Common myeloid progenitor, CD34-positive (primary cell): Measurements from ENCODE around the gene MAP3K6.
A peak's percentile ranks its signal among the peaks of the same experiment; 100 is the strongest.

ENCODE experiments used
- CTCF ChIA-PET: fragments of 350-600 bp; sonication (Branson Sonifier 250); formaldehyde crosslinking; loops from one replicate; lab custom pipeline; 2021; ENCODE audit warnings: antibody characterized with exemption; lab: Charles Lee
- POLR2A ChIA-PET: fragments of 350-600 bp; sonication (Branson Sonifier 250); formaldehyde crosslinking; loops from one replicate; lab custom pipeline; 2021; ENCODE audit warnings: antibody characterized with exemption; lab: Charles Lee
- DNase-seq, 3 donors: peaks; one replicate each; pipeline versions ENCODE4 v3.0.0 to v3.0.0-alpha.2; 2013
- H3K27ac ChIP-seq, 2 experiments: 1 replicate in 1 of 2; 2 replicates in 1 of 2; pipeline ENCODE4 v1.7.0; 2013; ENCODE audit warnings: inconsistent platforms in 2 of 2, low read length in 2 of 2, mild to moderate bottlenecking in 2 of 2, low read depth in 1 of 2, moderate library complexity in 1 of 2; ENCODE audit not compliant: severe bottlenecking in 2 of 2, insufficient read depth in 1 of 2, poor library complexity in 1 of 2
- H3K27me3 ChIP-seq, 5 experiments: replicated peaks in 2 of 5; 1 replicate in 3 of 5; 2 replicates in 2 of 5; pipeline versions ENCODE4 v1.6.1 to v1.7.0; 2013; ENCODE audit warnings: low read length in 4 of 5, mild to moderate bottlenecking in 2 of 5, moderate library complexity in 2 of 5, inconsistent platforms in 1 of 5; ENCODE audit not compliant: insufficient read depth in 5 of 5, control insufficient read depth in 4 of 5
- H3K36me3 ChIP-seq, 4 experiments: 1 replicate in 2 of 4; 2 replicates in 2 of 4; pipeline versions ENCODE4 v1.6.1 to v1.7.0; 2013; ENCODE audit warnings: low read length in 3 of 4, control low read depth in 1 of 4, mild to moderate bottlenecking in 1 of 4; ENCODE audit not compliant: control insufficient read depth in 4 of 4, insufficient read depth in 4 of 4
- H3K4me1 ChIP-seq, 4 experiments: 1 replicate in 3 of 4; 2 replicates in 1 of 4; pipeline versions ENCODE4 v1.6.1 to v1.7.1; 2013; ENCODE audit warnings: low read length in 3 of 4, mild to moderate bottlenecking in 3 of 4, control low read depth in 1 of 4, inconsistent platforms in 1 of 4, moderate library complexity in 1 of 4; ENCODE audit not compliant: control insufficient read depth in 4 of 4, insufficient read depth in 4 of 4; ENCODE audit errors: control extremely low read depth in 1 of 4
- H3K4me3 ChIP-seq, 7 experiments: 1 replicate in 4 of 7; 2 replicates in 3 of 7; pipeline versions ENCODE4 v1.5.1 to v1.7.0; 2013; ENCODE audit warnings: mild to moderate bottlenecking in 7 of 7, low read length in 6 of 7, moderate library complexity in 6 of 7, inconsistent platforms in 2 of 7, low read depth in 2 of 7, control low read depth in 1 of 7; ENCODE audit not compliant: insufficient read depth in 4 of 7, control insufficient read depth in 1 of 7; ENCODE audit errors: extremely low read depth in 1 of 7
- H3K9me3 ChIP-seq, 5 experiments: 1 replicate in 4 of 5; 2 replicates in 1 of 5; pipeline versions ENCODE4 v1.6.1 to v1.7.1; 2013; ENCODE audit warnings: low read length in 4 of 5, mild to moderate bottlenecking in 2 of 5, inconsistent platforms in 1 of 5, low read depth in 1 of 5, moderate library complexity in 1 of 5; ENCODE audit not compliant: control insufficient read depth in 4 of 5, insufficient read depth in 2 of 5; ENCODE audit errors: control extremely low read depth in 1 of 5
- WGBS: methylation state at CpG from one replicate; pipeline ENCODE4 v1.1.5; 2013; ENCODE audit not compliant: insufficient coverage; 5-methylcytosine and 5-hydroxymethylcytosine counted together

MAP3K6 gene

DNA sequence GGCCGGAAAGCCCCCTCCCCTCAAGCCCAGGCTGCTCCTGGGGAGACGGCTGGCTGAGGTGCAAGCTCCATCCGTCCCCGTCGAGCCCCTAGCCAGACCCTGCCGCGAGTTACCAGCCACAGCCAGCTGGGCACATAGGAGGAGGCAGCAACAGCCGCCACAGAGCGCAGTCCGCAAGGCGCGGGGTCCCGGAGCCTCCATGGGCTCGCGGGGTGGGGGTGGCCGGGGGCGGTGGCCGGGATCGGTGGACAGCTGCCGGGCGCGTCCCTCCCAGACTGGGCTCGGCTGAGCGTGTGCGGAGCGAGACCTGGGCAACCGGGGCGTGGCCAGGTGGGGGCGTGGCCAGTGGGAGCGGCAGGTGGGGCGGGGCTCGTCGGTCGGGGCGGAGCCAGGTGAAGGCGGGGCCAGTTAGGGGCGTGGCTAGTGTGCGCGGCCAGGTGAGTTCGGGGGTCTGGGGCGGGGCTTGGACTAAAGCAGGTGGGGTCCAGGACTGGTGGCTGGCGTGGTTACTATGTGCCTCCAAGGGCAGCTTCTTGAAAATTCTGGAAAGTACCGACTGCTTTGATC lies 16.4 kb upstream of the MAP3K6 start, which contains the start of gene CD164L2:
Gene CD164L2, minus strand, starts transcription at position 295 of the 567 bp plus-strand sequence. Its CDS starts 94 bp downstream, at position 201.
- ChIA-PET CTCF (interaction anchor here (0.9 to 10.9 kb wide), 7 partner anchors 13 to 125 kb away, joined by 3 to 166 read pairs (median 8); partner anchors contain the start of gene MAP3K6), POLR2A (no interaction called here)
- DNase-seq, result peak in 1 of 3 donors; percentile 40
- Histone ChIP-seq H3K27ac (no peak within 1 kb of the TSS), H3K36me3 (no peaks in the 10 kb centered on the region), H3K4me3 (no peak within 1 kb of the TSS), H3K4me1 (peaks cover 0 to 7% (median 5%) of the 10 kb centered on the region in 4 experiments), H3K9me3 (no peaks in the 10 kb centered on the region), H3K27me3 (peaks cover 0 to 4% (median 0%) of the 10 kb centered on the region in 5 experiments)
- 29% methylated on average over 23 of the region's 43 CpGs for WGBS

DNA sequence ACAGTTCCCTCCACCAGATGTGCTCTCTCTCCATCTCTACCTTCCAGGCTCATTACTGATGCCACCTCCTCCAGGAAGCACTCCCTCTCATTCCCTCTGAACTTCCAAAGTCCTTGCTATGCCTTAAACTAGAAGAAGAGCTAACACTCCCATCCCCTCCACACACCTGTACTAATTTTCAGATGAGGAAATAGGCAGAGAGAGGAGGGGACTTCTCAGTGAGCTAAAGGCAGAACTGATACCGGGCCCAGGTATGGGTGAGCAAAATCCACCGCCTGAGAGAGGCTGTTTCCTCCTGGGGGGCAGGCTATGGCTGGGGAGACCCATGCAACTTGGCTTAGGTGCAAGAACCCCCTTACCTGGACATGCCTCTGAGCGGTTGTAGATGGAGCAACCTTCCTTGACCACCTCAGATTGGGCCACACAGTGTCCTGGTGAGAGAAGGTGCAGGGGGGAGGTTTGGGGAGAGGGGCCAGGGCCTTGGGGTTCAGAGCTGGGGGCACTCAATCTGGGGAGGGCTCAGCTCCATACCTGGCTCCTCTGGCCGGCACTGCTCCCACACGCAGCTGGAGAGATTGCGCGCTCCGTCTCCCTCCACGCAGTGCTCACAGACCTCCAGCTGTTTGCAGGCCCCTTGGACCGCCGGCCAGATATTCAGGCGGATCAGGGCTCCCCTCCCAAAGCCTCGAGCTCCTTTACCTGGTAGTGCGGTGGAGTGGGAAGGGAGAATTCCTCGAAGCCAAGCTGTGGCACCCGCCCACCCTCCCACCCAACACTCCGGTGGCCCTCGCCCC lies 15.4 kb upstream of the MAP3K6 start:
- DNase-seq, result no peak
- no peaks in the 10 kb centered on the region for H3K36me3 ChIP-seq
- 80% methylated on average over 5 of the region's 18 CpGs for WGBS
- no peaks in the 10 kb centered on the region for H3K9me3 ChIP-seq
- H3K4me1 ChIP-seq, result peaks cover 0 to 7% (median 5%) of the 10 kb centered on the region in 4 experiments
- POLR2A ChIA-PET, result no interaction called here
- H3K4me3 ChIP-seq, result no peak overlapping the region
- no peak overlapping the region for H3K27ac ChIP-seq
- H3K27me3 ChIP-seq, result peaks cover 0 to 4% (median 0%) of the 10 kb centered on the region in 5 experiments
- CTCF ChIA-PET, result interaction anchor here (0.6 to 10.9 kb wide), 7 partner anchors 8 to 84 kb away, joined by 3 to 166 read pairs (median 8); partner anchors contain the start of gene MAP3K6

DNA sequence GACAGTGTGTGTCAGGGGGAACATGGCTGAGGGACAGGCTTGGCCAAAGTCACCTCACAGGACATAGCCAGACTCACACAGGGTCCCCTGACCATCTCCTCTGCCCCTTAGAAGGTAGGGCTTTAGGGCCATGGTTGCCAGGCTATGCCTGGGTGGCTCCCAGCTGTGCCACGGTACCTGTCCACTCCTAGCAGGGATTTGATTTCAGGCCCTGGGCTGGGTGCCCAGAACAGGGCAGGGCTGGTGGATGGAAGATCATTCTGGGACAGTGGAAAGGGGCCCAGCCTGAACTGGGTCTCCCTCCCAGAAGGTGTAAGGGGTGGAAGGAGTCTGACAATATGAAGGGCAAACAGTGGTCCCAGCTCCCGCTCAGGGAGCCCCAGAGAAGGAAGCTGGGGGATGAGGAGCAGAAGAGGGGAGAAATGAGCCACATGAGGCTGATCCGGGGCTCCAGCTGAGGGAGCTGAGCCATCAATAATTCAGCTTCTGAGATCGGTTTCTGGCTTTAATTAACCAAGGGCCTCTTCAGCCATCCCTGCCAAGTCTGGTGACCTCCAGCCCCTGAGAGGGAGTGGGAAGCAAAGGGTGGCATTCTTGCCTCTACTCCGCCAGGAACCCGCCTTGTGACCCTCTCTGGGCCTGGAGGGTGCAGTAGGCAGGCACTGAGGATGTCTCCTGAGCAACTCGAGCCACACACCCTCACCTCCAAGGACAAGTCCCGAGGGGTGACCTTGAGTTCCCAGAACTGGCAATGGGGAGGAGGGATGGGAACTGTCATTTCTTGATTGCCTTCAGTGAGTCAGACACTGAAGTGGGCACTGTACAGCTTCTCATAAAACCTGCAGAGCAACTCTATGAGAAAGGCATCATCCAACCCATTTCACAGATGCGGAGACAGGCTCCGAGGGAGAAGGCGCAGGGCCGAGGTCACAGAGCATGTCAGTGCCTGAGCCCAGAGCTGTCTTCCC lies 14.3 kb upstream of the MAP3K6 start:
- peaks cover 0 to 7% (median 5%) of the 10 kb centered on the region in 4 experiments for H3K4me1 ChIP-seq
- POLR2A ChIA-PET, result interaction anchor here (0.6 kb wide), 1 partner anchor 395 kb away, joined by 4 read pairs; no protein-coding TSS in a partner anchor
- 95% methylated on average over 11 of the region's 12 CpGs for WGBS
- H3K4me3 ChIP-seq, result no peak overlapping the region
- peaks cover 0 to 1% (median 0%) of the 10 kb centered on the region in 5 experiments for H3K27me3 ChIP-seq
- no peak for DNase-seq
- no peaks in the 10 kb centered on the region for H3K9me3 ChIP-seq
- H3K27ac ChIP-seq, result no peak overlapping the region
- H3K36me3 ChIP-seq, result no peaks in the 10 kb centered on the region
- CTCF ChIA-PET, result interaction anchor here (0.6 to 10.9 kb wide), 7 partner anchors 12 to 83 kb away, joined by 3 to 166 read pairs (median 6); partner anchors contain the start of gene MAP3K6

DNA sequence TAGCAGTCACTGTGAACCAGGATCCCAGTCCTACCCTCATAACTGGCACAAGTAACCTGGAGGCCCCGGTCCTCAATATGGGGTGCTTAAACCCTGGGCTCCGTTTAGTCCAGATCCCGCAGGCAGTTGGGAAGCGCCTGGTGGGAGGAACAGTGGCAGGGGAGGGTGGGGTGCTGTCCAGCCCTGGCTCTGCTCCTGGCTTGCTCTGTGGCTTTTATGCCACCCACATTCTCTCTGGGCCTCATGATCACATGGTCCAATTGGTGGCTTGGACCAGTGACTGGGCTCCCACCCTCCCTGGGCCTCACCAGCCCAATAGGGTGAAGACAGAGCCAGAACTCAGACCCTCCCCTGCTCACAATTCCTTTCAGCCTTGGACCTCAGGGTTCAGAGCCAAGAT lies 13.5 kb upstream of the MAP3K6 start:
- WGBS, result 98% methylated on average over 4 of the region's 4 CpGs
- Histone ChIP-seq H3K4me1 (peaks cover 0 to 7% (median 5%) of the 10 kb centered on the region in 4 experiments), H3K9me3 (no peaks in the 10 kb centered on the region), H3K36me3 (no peaks in the 10 kb centered on the region), H3K4me3 (no peak overlapping the region), H3K27me3 (peaks cover 0 to 1% (median 0%) of the 10 kb centered on the region in 5 experiments), H3K27ac (no peak overlapping the region)
- no peak for DNase-seq
- ChIA-PET POLR2A (interaction anchor here (0.6 kb wide), 1 partner anchor 395 kb away, joined by 4 read pairs; no protein-coding TSS in a partner anchor), CTCF (interaction anchor here (1.8 to 1.9 kb wide), 2 partner anchors 18 to 79 kb away, joined by 6 to 7 read pairs; no protein-coding TSS in a partner anchor)

DNA sequence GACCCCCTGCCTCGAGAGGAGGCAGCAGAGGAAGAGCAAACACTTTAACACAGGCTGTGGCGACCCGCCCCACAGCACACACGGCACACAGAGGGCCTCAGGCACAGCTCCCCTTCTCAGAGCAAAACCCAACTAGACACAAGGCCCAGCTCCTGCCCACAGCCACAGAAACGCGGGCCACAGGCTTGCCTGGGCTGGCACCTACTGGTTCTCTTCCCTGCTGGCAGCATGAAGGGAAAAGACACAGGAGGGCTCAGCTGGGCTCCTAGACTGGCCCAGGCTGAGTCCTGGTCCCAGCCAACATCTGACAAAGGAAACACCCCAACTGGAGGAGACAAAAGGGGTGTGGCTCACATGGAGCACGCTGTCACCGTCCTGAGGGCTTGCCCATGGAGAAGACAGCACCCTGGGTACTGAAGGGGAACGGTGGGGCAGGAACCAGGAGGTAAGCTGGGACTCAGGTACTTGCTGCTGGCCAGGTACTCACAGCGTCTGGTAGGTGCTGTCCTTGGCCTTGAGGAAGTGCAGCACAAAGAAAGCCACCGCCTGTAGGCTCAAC lies 12.9 kb upstream of the MAP3K6 start:
- POLR2A ChIA-PET, result interaction anchor here (0.6 kb wide), 1 partner anchor 145 kb away, joined by 3 read pairs; no protein-coding TSS in a partner anchor
- peaks cover 0 to 1% (median 0%) of the 10 kb centered on the region in 5 experiments for H3K27me3 ChIP-seq
- peaks cover 0 to 7% (median 5%) of the 10 kb centered on the region in 4 experiments for H3K4me1 ChIP-seq
- no peak overlapping the region for H3K4me3 ChIP-seq
- H3K27ac ChIP-seq, result no peak overlapping the region
- H3K36me3 ChIP-seq, result no peaks in the 10 kb centered on the region
- DNase-seq, result no peak
- 93% methylated on average over 9 of the region's 11 CpGs for WGBS
- no peaks in the 10 kb centered on the region for H3K9me3 ChIP-seq
- CTCF ChIA-PET, result interaction anchor here (0.8 to 1.9 kb wide), 5 partner anchors 11 to 78 kb away, joined by 3 to 7 read pairs (median 3); no protein-coding TSS in a partner anchor
